ENCODE data around the gene ACAD9.

DNA sequence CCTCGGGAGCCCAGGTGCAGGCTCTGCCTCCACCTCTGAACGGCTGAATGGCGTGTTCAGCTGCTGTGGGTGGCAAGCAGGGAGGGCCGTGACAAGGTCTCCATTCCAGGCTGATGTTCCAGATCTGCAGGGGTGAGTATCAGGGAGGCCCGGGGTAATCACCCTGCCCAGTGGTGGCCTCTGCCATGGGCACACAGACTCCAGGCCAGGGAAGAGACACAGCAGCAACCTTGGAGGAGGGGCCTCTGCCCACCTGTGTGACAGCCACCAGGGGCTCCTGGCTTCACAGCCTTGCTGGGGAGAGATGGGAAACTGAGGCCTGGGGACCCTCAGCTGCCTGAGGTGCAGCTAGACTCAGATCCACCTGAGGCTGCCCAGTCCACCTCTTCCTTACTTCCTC lies 25.6 kb upstream of the ACAD9 start:
- TF ChIP-seq, protein P1, sequence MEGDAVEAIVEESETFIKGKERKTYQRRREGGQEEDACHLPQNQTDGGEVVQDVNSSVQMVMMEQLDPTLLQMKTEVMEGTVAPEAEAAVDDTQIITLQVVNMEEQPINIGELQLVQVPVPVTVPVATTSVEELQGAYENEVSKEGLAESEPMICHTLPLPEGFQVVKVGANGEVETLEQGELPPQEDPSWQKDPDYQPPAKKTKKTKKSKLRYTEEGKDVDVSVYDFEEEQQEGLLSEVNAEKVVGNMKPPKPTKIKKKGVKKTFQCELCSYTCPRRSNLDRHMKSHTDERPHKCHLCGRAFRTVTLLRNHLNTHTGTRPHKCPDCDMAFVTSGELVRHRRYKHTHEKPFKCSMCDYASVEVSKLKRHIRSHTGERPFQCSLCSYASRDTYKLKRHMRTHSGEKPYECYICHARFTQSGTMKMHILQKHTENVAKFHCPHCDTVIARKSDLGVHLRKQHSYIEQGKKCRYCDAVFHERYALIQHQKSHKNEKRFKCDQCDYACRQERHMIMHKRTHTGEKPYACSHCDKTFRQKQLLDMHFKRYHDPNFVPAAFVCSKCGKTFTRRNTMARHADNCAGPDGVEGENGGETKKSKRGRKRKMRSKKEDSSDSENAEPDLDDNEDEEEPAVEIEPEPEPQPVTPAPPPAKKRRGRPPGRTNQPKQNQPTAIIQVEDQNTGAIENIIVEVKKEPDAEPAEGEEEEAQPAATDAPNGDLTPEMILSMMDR (IDR thresholded peaks at IDR 0.05), result no peak
- no peak for TF ChIP-seq POLR2A (IDR thresholded peaks at IDR 0.05)
